Fibroblast of lung (primary cell): ENCODE measurements around the gene CCSER2. TPM values are rescaled to one million over a fixed set of nuclear protein-coding genes. Genes with fewer than 3 reads are reported as not detected.

Experiments used
- DNase-seq, 2 donors: peaks; one replicate each; pipeline versions ENCODE4 v3.0.0 to v3.0.0-alpha.2; 2010; ENCODE audit warnings: low read depth in 2 of 2
- H2AFZ ChIP-seq: 2 replicates; pipeline ENCODE4 v1.5.1; 2012; ENCODE audit warnings: low read length, control low read depth, inconsistent platforms
- H3K27ac ChIP-seq: 2 replicates; pipeline ENCODE4 v1.5.1; 2011; ENCODE audit warnings: low read length, control low read depth; ENCODE audit not compliant: insufficient read depth
- H3K27me3 ChIP-seq: 2 replicates; pipeline ENCODE4 v1.5.1; 2011; ENCODE audit warnings: mild to moderate bottlenecking, low read length; ENCODE audit not compliant: control insufficient read depth, insufficient read depth
- H3K36me3 ChIP-seq: 2 replicates; pipeline ENCODE4 v1.5.1; 2011; ENCODE audit warnings: low read length; ENCODE audit not compliant: control insufficient read depth, insufficient read depth
- H3K4me1 ChIP-seq: 2 replicates; pipeline ENCODE4 v1.5.1; 2011; ENCODE audit warnings: low read length; ENCODE audit not compliant: control insufficient read depth, insufficient read depth; ENCODE audit errors: extremely low read depth
- H3K4me2 ChIP-seq: 2 replicates; pipeline ENCODE4 v1.5.1; 2011; ENCODE audit warnings: low read length, control low read depth; ENCODE audit not compliant: insufficient read depth; ENCODE audit errors: extremely low read depth
- H3K4me3 ChIP-seq, 4 experiments: fragments of 200-600 bp in 1 of 4; sonication (generic) in 1 of 4; replicated peaks in 1 of 4; 2 replicates each; pipeline ENCODE4 v1.5.1; 2011 to 2016; ENCODE audit warnings: low read length in 4 of 4, low read depth in 3 of 4, mild to moderate bottlenecking in 3 of 4, control low read depth in 2 of 4, inconsistent platforms in 1 of 4, mixed read lengths in 1 of 4; ENCODE audit not compliant: insufficient read depth in 1 of 4; ENCODE audit errors: control extremely low read depth in 1 of 4
- H3K79me2 ChIP-seq: 2 replicates; pipeline ENCODE4 v1.5.1; 2012; ENCODE audit warnings: mild to moderate bottlenecking, low read length, inconsistent platforms; ENCODE audit not compliant: control insufficient read depth, insufficient read depth
- H3K9ac ChIP-seq: 2 replicates; pipeline ENCODE4 v1.5.1; 2011; ENCODE audit warnings: mild to moderate bottlenecking, low read length, control low read depth; ENCODE audit not compliant: insufficient read depth
- H3K9me3 ChIP-seq: 2 replicates; pipeline ENCODE4 v1.5.1; 2012; ENCODE audit warnings: low read depth, low read length; ENCODE audit not compliant: control insufficient read depth, insufficient read depth
- H4K20me1 ChIP-seq: 2 replicates; pipeline ENCODE4 v1.5.1; 2011; ENCODE audit warnings: low read length; ENCODE audit not compliant: control insufficient read depth, insufficient read depth; ENCODE audit errors: extremely low read depth
- EZH2 ChIP-seq: IDR thresholded peaks from 2 replicates; pipeline ENCODE4 v1.5.1; 2012; ENCODE audit warnings: low read length, control low read depth, mild to moderate bottlenecking; ENCODE audit errors: missing control alignments
- polyA plus RNA-seq, 2 donors: library from polyadenylated mRNA; depleted of rRNA in 1 of 2; stranded (reverse) in 1 of 2; unstranded in 1 of 2; fragments of >200 nt; gene quantifications; 2 replicates each; pipeline ENCODE4 v1.2.1, GENCODE V29; 2011 to 2012; ENCODE audit warnings: missing spikeins in 1 of 2
- total RNA-seq: library from RNA; depleted of rRNA; stranded (reverse); fragments of >200 nt; gene quantifications from 2 replicates; pipeline ENCODE4 v1.2.1, GENCODE V29; 2014
- TF ChIP-seq, protein P1 (sequence below), 2 donors: IDR thresholded peaks in 1 of 2; conservative IDR thresholded peaks in 1 of 2; 1 replicate in 1 of 2; 2 replicates in 1 of 2; pipeline ENCODE4 v1.5.1; 2011 to 2012; ENCODE audit warnings: low read length in 2 of 2, control low read depth in 1 of 2, inconsistent platforms in 1 of 2, low read depth in 1 of 2, mild to moderate bottlenecking in 1 of 2

CCSER2 gene
- total and polyA plus RNA-seq, 2 donors (not counting 1 experiment from before 2014, with no cell fraction given), result 28.2 to 65.4 TPM

GRCh38 chr10:84298057-84298456 is 30.3 kb upstream of the CCSER2 start:
- Histone ChIP-seq H3K9ac (no peak overlapping the region), H2AFZ (no peak overlapping the region), H3K4me2 (no peak overlapping the region), H3K4me3 (no peak overlapping the region), H3K27me3 (no peaks in the 10 kb centered on the region), H3K9me3 (no peaks in the 10 kb centered on the region), H4K20me1 (no peaks in the 10 kb centered on the region), H3K4me1 (peaks cover 3% of the 10 kb centered on the region), H3K36me3 (no peaks in the 10 kb centered on the region), H3K79me2 (no peaks in the 10 kb centered on the region), H3K27ac (no peak overlapping the region)
- TF ChIP-seq EZH2, result no peak
- TF ChIP-seq, protein P1, sequence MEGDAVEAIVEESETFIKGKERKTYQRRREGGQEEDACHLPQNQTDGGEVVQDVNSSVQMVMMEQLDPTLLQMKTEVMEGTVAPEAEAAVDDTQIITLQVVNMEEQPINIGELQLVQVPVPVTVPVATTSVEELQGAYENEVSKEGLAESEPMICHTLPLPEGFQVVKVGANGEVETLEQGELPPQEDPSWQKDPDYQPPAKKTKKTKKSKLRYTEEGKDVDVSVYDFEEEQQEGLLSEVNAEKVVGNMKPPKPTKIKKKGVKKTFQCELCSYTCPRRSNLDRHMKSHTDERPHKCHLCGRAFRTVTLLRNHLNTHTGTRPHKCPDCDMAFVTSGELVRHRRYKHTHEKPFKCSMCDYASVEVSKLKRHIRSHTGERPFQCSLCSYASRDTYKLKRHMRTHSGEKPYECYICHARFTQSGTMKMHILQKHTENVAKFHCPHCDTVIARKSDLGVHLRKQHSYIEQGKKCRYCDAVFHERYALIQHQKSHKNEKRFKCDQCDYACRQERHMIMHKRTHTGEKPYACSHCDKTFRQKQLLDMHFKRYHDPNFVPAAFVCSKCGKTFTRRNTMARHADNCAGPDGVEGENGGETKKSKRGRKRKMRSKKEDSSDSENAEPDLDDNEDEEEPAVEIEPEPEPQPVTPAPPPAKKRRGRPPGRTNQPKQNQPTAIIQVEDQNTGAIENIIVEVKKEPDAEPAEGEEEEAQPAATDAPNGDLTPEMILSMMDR (conservative IDR thresholded peaks at IDR 0.05 in 1 of 2, IDR thresholded peaks at IDR 0.05 in 1 of 2; ENCODE audit: low read depth in 1 of 2, low read length in 2 of 2), result no peak
- no peak for DNase-seq

GRCh38 chr10:84302223-84302622 is 26.2 kb upstream of the CCSER2 start:
- Histone ChIP-seq H3K27ac (no peak overlapping the region), H3K4me1 (no peaks in the 10 kb centered on the region), H2AFZ (no peak overlapping the region), H3K36me3 (no peaks in the 10 kb centered on the region), H3K79me2 (no peaks in the 10 kb centered on the region), H3K4me2 (no peak overlapping the region), H3K4me3 (no peak overlapping the region), H3K9ac (no peak overlapping the region), H3K9me3 (no peaks in the 10 kb centered on the region), H4K20me1 (no peaks in the 10 kb centered on the region), H3K27me3 (no peaks in the 10 kb centered on the region)
- TF ChIP-seq, protein P1 (conservative IDR thresholded peaks at IDR 0.05 in 1 of 2, IDR thresholded peaks at IDR 0.05 in 1 of 2; ENCODE audit: low read depth in 1 of 2, low read length in 2 of 2), result no peak
- no peak for DNase-seq

DNA sequence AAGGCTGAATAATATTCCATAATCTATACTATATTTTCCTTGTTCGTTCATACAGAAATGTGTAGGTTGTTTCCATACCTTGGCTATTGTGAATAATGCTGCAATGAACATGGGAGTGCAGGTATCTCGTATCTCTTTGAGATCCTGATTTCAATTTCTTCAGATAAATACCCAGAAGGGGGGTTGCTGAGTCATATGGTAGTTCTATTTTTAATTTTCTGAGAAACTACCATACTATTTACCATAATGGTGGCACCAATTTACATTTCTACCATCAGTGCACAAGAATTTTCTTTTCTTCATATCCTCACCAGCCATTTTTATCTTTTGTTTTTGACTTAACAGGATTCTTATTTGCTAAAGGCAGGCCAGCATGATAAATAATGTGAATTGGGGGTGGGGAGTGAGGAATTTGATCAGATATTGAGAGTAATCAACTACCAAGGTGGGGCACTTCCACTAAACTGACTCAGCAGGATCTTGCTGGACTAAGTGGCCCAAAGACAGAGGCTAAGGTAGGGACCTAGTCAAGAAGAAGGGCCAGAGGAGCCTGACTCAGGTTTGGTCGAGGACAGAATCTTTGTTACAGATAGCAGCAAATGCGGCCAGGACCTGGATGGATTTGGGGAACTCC is 21.5 kb upstream of the CCSER2 start:
- no peak overlapping the region for H3K4me3 ChIP-seq
- no peak for TF ChIP-seq EZH2
- TF ChIP-seq, protein P1 (conservative IDR thresholded peaks at IDR 0.05 in 1 of 2, IDR thresholded peaks at IDR 0.05 in 1 of 2; ENCODE audit: low read depth in 1 of 2, low read length in 2 of 2), result no peak
- H3K4me2 ChIP-seq, result no peak overlapping the region
- no peak overlapping the region for H2AFZ ChIP-seq
- no peaks in the 10 kb centered on the region for H4K20me1 ChIP-seq
- no peaks in the 10 kb centered on the region for H3K36me3 ChIP-seq
- H3K79me2 ChIP-seq, result no peaks in the 10 kb centered on the region
- H3K27me3 ChIP-seq, result no peaks in the 10 kb centered on the region
- no peak overlapping the region for H3K9ac ChIP-seq
- no peaks in the 10 kb centered on the region for H3K9me3 ChIP-seq
- H3K27ac ChIP-seq, result no peak overlapping the region
- no peak for DNase-seq
- H3K4me1 ChIP-seq, result peaks cover 3% of the 10 kb centered on the region
